Activated CD8-positive, alpha-beta memory T cell treated with anti-CD3 and anti-CD28 coated beads, Interleukin-2, amount 50 U/mL, for 1 hour (primary cell): ENCODE results near the gene BRMS1.
A peak's percentile ranks its signal among the peaks of the same experiment; 100 is the strongest.

Experiments used
- DNase-seq: peaks from one replicate; pipeline ENCODE4 v3.0.0-alpha.2; 2020; ENCODE audit errors: extremely low read depth

Gene BRMS1

GRCh38 chr11:66310324-66310723, 34.6 kb downstream of the BRMS1 start:
- no peak for DNase-seq

- DNase-seq, result no peak
Observed at GRCh38 chr11:66309475-66309874, 35.4 kb downstream of the BRMS1 start.

GRCh38 chr11:66302656-66303055, 42.2 kb downstream of the BRMS1 start:
- DNase-seq, result no peak

GRCh38 chr11:66299186-66299585, 45.7 kb downstream of the BRMS1 start:
- no peak for DNase-seq

GRCh38 chr11:66297610-66298009, 47.3 kb downstream of the BRMS1 start:
- DNase-seq, result no peak

GRCh38 chr11:66294626-66295620, 50.0 kb downstream of the BRMS1 start:
- no peak for DNase-seq

- DNase-seq, result no peak
Observed at GRCh38 chr11:66293777-66294625, 50.9 kb downstream of the BRMS1 start.

GRCh38 chr11:66293352-66293751, 51.6 kb downstream of the BRMS1 start:
- DNase-seq, result no peak

- DNase-seq, result no peak
Observed at GRCh38 chr11:66292543-66293332, 52.2 kb downstream of the BRMS1 start.

- no peak for DNase-seq
Observed at GRCh38 chr11:66291706-66292542, 53.0 kb downstream of the BRMS1 start, which contains the start of gene TMEM151A. TMEM151A (plus strand) TSS chr11:66291894; CDS start chr11:66292014, 120 bp downstream.

- no peak for DNase-seq
Observed at GRCh38 chr11:66291303-66291705, 53.6 kb downstream of the BRMS1 start.

- no peak for DNase-seq
Observed at GRCh38 chr11:66290330-66290621, 54.6 kb downstream of the BRMS1 start.

- no peak for DNase-seq
Observed at GRCh38 chr11:66289548-66290329, 55.2 kb downstream of the BRMS1 start.

GRCh38 chr11:66288671-66289547, 56.0 kb downstream of the BRMS1 start, which contains the start of gene YIF1A:
YIF1A (minus strand) TSS chr11:66289143; CDS start chr11:66288985, 158 bp downstream.
- peak; percentile 96 for DNase-seq

- DNase-seq, result no peak
Observed at GRCh38 chr11:66287889-66288670, 56.8 kb downstream of the BRMS1 start.
